IMR-90 (cell line): ENCODE measurements around the gene CLCN4. TPM values are rescaled to one million over a fixed set of nuclear protein-coding genes. Genes with fewer than 3 reads are reported as not detected.

ENCODE experiments used
- ATAC-seq: fragments of 200-7000 bp; cut with Tn5 transposase; 2 replicates; pipeline ENCODE4 v1.9.1; 2020; ENCODE audit warnings: low read depth, mild to moderate bottlenecking, moderate library complexity
- BruUV-seq: library from RNA; stranded (reverse); fragments of 400-500 nt; replicated peaks from 2 replicates; lab custom pipeline; 2021; lab: Mats Ljungman, UMichigan
- CTCF ChIA-PET: fragments of 300-600 bp; formaldehyde crosslinking; extraction: SDS; loops from one replicate; lab custom pipeline; 2021; ENCODE audit warnings: antibody characterized with exemption; lab: Yijun Ruan, JAX
- POLR2A ChIA-PET: fragments of 300-600 bp; sonication (Branson Sonifier 250); formaldehyde crosslinking; loops from one replicate; lab custom pipeline; 2022; ENCODE audit warnings: antibody characterized with exemption; ENCODE audit not compliant: unreplicated experiment; lab: Charles Lee
- DNase-seq: peaks from one replicate; pipeline ENCODE4 v3.0.0; 2013
- H2AFZ ChIP-seq: replicated peaks from 2 replicates; pipeline ENCODE3; 2013; ENCODE audit warnings: low read length, mild to moderate bottlenecking; ENCODE audit not compliant: poor library complexity
- H2AK5ac ChIP-seq: 2 replicates; pipeline ENCODE4 v1.6.1; 2013; ENCODE audit warnings: low read depth, low read length, inconsistent platforms
- H2AK9ac ChIP-seq: replicated peaks from 2 replicates; pipeline ENCODE3; 2013; ENCODE audit warnings: mild to moderate bottlenecking, low read depth, low read length, moderate library complexity; ENCODE audit not compliant: poor library complexity
- H2BK120ac ChIP-seq: 2 replicates; pipeline ENCODE4 v1.6.1; 2013; ENCODE audit warnings: low read depth, low read length, inconsistent platforms
- H2BK15ac ChIP-seq: 3 replicates; pipeline ENCODE4 v1.6.1; 2013; ENCODE audit warnings: low read depth, low read length, inconsistent platforms
- H2BK20ac ChIP-seq: 2 replicates; pipeline ENCODE4 v1.6.1; 2013; ENCODE audit warnings: low read depth, mild to moderate bottlenecking, inconsistent platforms, low read length, moderate library complexity
- H2BK5ac ChIP-seq: 2 replicates; pipeline ENCODE4 v1.6.1; 2013; ENCODE audit warnings: mild to moderate bottlenecking, low read depth, low read length, inconsistent platforms; ENCODE audit not compliant: poor library complexity, severe bottlenecking
- H3K14ac ChIP-seq: replicated peaks from 2 replicates; pipeline ENCODE4 v1.6.1; 2013; ENCODE audit warnings: low read depth, low read length, inconsistent platforms
- H3K18ac ChIP-seq: 2 replicates; pipeline ENCODE4 v1.6.1; 2013; ENCODE audit warnings: low read depth, low read length, control low read depth
- H3K23ac ChIP-seq: 2 replicates; pipeline ENCODE4 v1.6.1; 2013; ENCODE audit warnings: low read depth, low read length, inconsistent platforms
- H3K27ac ChIP-seq: 2 replicates; pipeline ENCODE4 v1.5.1; 2013; ENCODE audit warnings: mild to moderate bottlenecking, control low read depth, low read length; ENCODE audit not compliant: insufficient read depth
- H3K27me3 ChIP-seq: 2 replicates; pipeline ENCODE4 v1.6.1; 2013; ENCODE audit warnings: low read length; ENCODE audit not compliant: control insufficient read depth, insufficient read depth
- H3K36me3 ChIP-seq: 2 replicates; pipeline ENCODE4 v1.6.1; 2013; ENCODE audit warnings: low read length, mixed read lengths; ENCODE audit not compliant: control insufficient read depth, insufficient read depth
- H3K4ac ChIP-seq: 2 replicates; pipeline ENCODE4 v1.6.1; 2013; ENCODE audit warnings: low read depth, low read length, inconsistent platforms
- H3K4me1 ChIP-seq: 2 replicates; pipeline ENCODE4 v1.6.1; 2013; ENCODE audit warnings: low read length, mixed read lengths; ENCODE audit not compliant: control insufficient read depth, insufficient read depth
- H3K4me2 ChIP-seq: 2 replicates; pipeline ENCODE4 v1.6.1; 2013; ENCODE audit warnings: low read depth, mild to moderate bottlenecking, control low read depth, low read length, moderate library complexity
- H3K4me3 ChIP-seq: 2 replicates; pipeline ENCODE4 v1.5.1; 2013; ENCODE audit warnings: low read depth, mild to moderate bottlenecking, control low read depth, low read length, moderate library complexity; ENCODE audit not compliant: insufficient read depth
- H3K56ac ChIP-seq: 2 replicates; pipeline ENCODE4 v1.6.1; 2013; ENCODE audit warnings: low read length, inconsistent platforms; ENCODE audit not compliant: insufficient read depth; ENCODE audit errors: extremely low read depth
- H3K79me1 ChIP-seq, 2 experiments: 2 replicates each; pipeline ENCODE4 v1.6.1; 2013; ENCODE audit warnings: low read length in 2 of 2, inconsistent platforms in 1 of 2, low read depth in 1 of 2
- H3K9ac ChIP-seq: 2 replicates; pipeline ENCODE4 v1.6.1; 2013; ENCODE audit warnings: low read depth, low read length, control low read depth
- H3K9me1 ChIP-seq: 2 replicates; pipeline ENCODE4 v1.6.1; 2013; ENCODE audit warnings: low read length, inconsistent platforms; ENCODE audit not compliant: insufficient read depth
- H3K9me3 ChIP-seq: 2 replicates; pipeline ENCODE4 v1.6.1; 2013; ENCODE audit warnings: low read length; ENCODE audit not compliant: control insufficient read depth, insufficient read depth
- H4K20me1 ChIP-seq: 2 replicates; pipeline ENCODE4 v1.6.1; 2013; ENCODE audit warnings: low read length, inconsistent platforms; ENCODE audit not compliant: insufficient read depth
- H4K5ac ChIP-seq: 2 replicates; pipeline ENCODE4 v1.6.1; 2013; ENCODE audit warnings: mild to moderate bottlenecking, low read depth, low read length, control low read depth
- H4K8ac ChIP-seq, 2 experiments: 2 replicates each; pipeline ENCODE4 v1.6.1; 2013; ENCODE audit warnings: low read depth in 2 of 2, low read length in 2 of 2, control low read depth in 1 of 2, inconsistent platforms in 1 of 2
- H4K91ac ChIP-seq: 2 replicates; pipeline ENCODE4 v1.6.1; 2013; ENCODE audit warnings: low read depth, low read length, inconsistent platforms; ENCODE audit not compliant: insufficient read depth
- BHLHE40 ChIP-seq: fragments of 150-350 bp; IDR thresholded peaks from 2 replicates; pipeline ENCODE4 v1.6.1; 2016; ENCODE audit warnings: mild to moderate bottlenecking, low read depth, low read length
- CEBPB ChIP-seq: IDR thresholded peaks from 2 replicates; pipeline ENCODE4 v1.6.1; 2012; ENCODE audit warnings: low read depth, low read length, improper control_type of control experiment
- CHD1 ChIP-seq: IDR thresholded peaks from 2 replicates; pipeline ENCODE4 v1.6.1; 2012; ENCODE audit warnings: low read depth, low read length, improper control_type of control experiment
- FOS ChIP-seq: fragments of 150-350 bp; IDR thresholded peaks from 2 replicates; pipeline ENCODE4 v1.6.1; 2016; ENCODE audit warnings: low read depth, low read length
- MAFK ChIP-seq: IDR thresholded peaks from 2 replicates; pipeline ENCODE4 v1.6.1; 2012; ENCODE audit warnings: low read depth, low read length, improper control_type of control experiment
- MAZ ChIP-seq: IDR thresholded peaks from 2 replicates; pipeline ENCODE4 v1.6.1; 2012; ENCODE audit warnings: low read depth, mild to moderate bottlenecking, low read length, improper control_type of control experiment, moderate library complexity, borderline replicate concordance
- MXI1 ChIP-seq: IDR thresholded peaks from 2 replicates; pipeline ENCODE4 v1.6.1; 2012; ENCODE audit warnings: low read depth, mild to moderate bottlenecking, low read length, moderate library complexity, borderline replicate concordance
- RFX5 ChIP-seq: IDR thresholded peaks from 2 replicates; pipeline ENCODE4 v1.8.0; 2012; ENCODE audit warnings: low read depth, mild to moderate bottlenecking, low read length, moderate library complexity
- SMC3 ChIP-seq: fragments of 150-350 bp; IDR thresholded peaks from 2 replicates; pipeline ENCODE4 v1.6.1; 2016; ENCODE audit warnings: low read depth, mild to moderate bottlenecking, antibody characterized with exemption, low read length, moderate library complexity
- WGBS, 2 experiments: methylation state at CpG; one replicate each; pipeline versions ENCODE4 v1.1.5 to v1.1.7; 2013; ENCODE audit warnings: missing lambda C conversion rate in 2 of 2; ENCODE audit not compliant: insufficient read length in 1 of 2; ENCODE audit errors: extremely low coverage in 2 of 2; 5-methylcytosine and 5-hydroxymethylcytosine counted together
- dilution Hi-C: fragments of 300-500 bp; cut with HindIII; formaldehyde crosslinking; loops from one replicate; pipeline ENCODE4 v1.14.3; 2018; ENCODE audit warnings: low sequenced_read_pairs; ENCODE audit not compliant: unreplicated experiment
- in situ Hi-C: fragments of 300-500 bp; cut with MboI; formaldehyde crosslinking; loops from 3 replicates; pipeline ENCODE4 v1.14.3; 2019; ENCODE audit warnings: low sequenced_read_pairs, inconsistent platforms, mixed read lengths
- intact Hi-C: fragments of 100-400 bp; cut with micrococcal nuclease; formaldehyde crosslinking; loops from 2 replicates; pipeline ENCODE4 v1.10.0; 2022
- polyA plus RNA-seq, 3 experiments: library from polyadenylated mRNA; depleted of rRNA; stranded (reverse); fragments of >200 nt; gene quantifications; 2 replicates each; pipeline ENCODE4 v1.2.3, GENCODE V29; 2012; ENCODE audit warnings: low replicate concordance in 1 of 3
- total RNA-seq: library from RNA; depleted of rRNA; stranded (reverse); fragments of >200 nt; gene quantifications from 2 replicates; pipeline ENCODE4 v1.2.3, GENCODE V29; 2012
- TF ChIP-seq, protein P1 (sequence below): fragments of 150-350 bp; IDR thresholded peaks from 2 replicates; pipeline ENCODE4 v1.6.1; 2017; ENCODE audit warnings: mild to moderate bottlenecking, antibody characterized with exemption, low read length, low read depth
- TF ChIP-seq, protein P2 (sequence below): conservative IDR thresholded peaks from 2 replicates; pipeline ENCODE4 v1.5.1; 2012; ENCODE audit warnings: mild to moderate bottlenecking, low read depth, low read length, improper control_type of control experiment
- TF ChIP-seq, protein P3 (sequence below): fragments of 150-350 bp; IDR thresholded peaks from 2 replicates; pipeline ENCODE4 v1.6.1; 2016; ENCODE audit warnings: low read depth, mild to moderate bottlenecking, low read length, moderate library complexity, borderline replicate concordance

The CLCN4 gene
- total and polyA plus RNA-seq, 2 of the 4 experiments (the other 2 are of a cell fraction): 2.2 to 4.5 TPM

DNA sequence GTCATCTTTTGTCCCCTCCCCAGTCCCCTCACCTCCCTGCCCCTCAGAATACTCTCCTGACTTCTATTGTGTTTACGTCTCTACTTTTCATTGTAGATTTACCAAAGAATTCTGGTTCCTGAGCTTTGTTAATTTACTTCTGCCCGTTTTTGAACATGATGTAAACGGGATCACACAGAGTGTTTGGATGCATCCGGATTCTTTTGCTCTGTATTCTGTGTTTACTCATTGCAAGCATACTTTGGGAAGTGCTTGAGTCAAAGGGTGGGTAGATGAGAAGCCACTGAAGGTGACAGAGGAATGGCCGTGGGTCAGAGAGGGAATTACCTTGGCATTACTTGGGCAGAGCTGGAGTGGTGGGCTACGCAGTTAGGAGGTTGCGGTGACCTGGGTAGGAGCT is 18.0 kb downstream of the CLCN4 start:
- H3K9ac ChIP-seq: no peak overlapping the region
- peak overlapping the region; percentile 44 for H2AFZ ChIP-seq
- WGBS, 2 experiments: 45% methylated on average over 5 of the region's 7 CpGs; no CpG with 5 or more reads in 1 of the 2 experiments
- H3K56ac ChIP-seq: 0 out of 2 replicates have a peak overlapping the region, but pooled peaks have one; percentile 13
- H3K4me1 ChIP-seq: peaks cover 17% of the 10 kb centered on the region
- peak overlapping the region; percentile 90 for H2AK5ac ChIP-seq
- in situ Hi-C loops: loop anchor here (25.0 kb wide), 1 partner anchor 1587 kb away; the partner anchor contains the start of gene MSL3
- peak overlapping the region; percentile 14 for H3K18ac ChIP-seq
- H3K4me2 ChIP-seq: peak overlapping the region; percentile 21
- TF ChIP-seq FOS (no peak), SMC3 (no peak), CHD1 (no peak), RFX5 (no peak), MAFK (no peak), MXI1 (no peak), BHLHE40 (no peak), CEBPB (no peak), MAZ (no peak)
- TF ChIP-seq, protein P1, sequence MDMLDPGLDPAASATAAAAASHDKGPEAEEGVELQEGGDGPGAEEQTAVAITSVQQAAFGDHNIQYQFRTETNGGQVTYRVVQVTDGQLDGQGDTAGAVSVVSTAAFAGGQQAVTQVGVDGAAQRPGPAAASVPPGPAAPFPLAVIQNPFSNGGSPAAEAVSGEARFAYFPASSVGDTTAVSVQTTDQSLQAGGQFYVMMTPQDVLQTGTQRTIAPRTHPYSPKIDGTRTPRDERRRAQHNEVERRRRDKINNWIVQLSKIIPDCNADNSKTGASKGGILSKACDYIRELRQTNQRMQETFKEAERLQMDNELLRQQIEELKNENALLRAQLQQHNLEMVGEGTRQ: no peak
- TF ChIP-seq, protein P2, sequence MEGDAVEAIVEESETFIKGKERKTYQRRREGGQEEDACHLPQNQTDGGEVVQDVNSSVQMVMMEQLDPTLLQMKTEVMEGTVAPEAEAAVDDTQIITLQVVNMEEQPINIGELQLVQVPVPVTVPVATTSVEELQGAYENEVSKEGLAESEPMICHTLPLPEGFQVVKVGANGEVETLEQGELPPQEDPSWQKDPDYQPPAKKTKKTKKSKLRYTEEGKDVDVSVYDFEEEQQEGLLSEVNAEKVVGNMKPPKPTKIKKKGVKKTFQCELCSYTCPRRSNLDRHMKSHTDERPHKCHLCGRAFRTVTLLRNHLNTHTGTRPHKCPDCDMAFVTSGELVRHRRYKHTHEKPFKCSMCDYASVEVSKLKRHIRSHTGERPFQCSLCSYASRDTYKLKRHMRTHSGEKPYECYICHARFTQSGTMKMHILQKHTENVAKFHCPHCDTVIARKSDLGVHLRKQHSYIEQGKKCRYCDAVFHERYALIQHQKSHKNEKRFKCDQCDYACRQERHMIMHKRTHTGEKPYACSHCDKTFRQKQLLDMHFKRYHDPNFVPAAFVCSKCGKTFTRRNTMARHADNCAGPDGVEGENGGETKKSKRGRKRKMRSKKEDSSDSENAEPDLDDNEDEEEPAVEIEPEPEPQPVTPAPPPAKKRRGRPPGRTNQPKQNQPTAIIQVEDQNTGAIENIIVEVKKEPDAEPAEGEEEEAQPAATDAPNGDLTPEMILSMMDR: no peak
- TF ChIP-seq, protein P3, sequence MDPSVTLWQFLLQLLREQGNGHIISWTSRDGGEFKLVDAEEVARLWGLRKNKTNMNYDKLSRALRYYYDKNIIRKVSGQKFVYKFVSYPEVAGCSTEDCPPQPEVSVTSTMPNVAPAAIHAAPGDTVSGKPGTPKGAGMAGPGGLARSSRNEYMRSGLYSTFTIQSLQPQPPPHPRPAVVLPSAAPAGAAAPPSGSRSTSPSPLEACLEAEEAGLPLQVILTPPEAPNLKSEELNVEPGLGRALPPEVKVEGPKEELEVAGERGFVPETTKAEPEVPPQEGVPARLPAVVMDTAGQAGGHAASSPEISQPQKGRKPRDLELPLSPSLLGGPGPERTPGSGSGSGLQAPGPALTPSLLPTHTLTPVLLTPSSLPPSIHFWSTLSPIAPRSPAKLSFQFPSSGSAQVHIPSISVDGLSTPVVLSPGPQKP: no peak
- DNase-seq (peak; percentile 38), ATAC-seq (peak; percentile 52)
- H4K91ac ChIP-seq: peak overlapping the region; percentile 75
- H3K4ac ChIP-seq: peak overlapping the region; percentile 85
- no peak overlapping the region for H4K5ac ChIP-seq
- 0 out of 4 replicates have a peak, but pooled peaks cover 0 to 5% of the 10 kb centered on the region in 2 experiments for H3K79me1 ChIP-seq
- peak overlapping the region; percentile 26; the same call in 1 of the 2 replicates for H3K14ac ChIP-seq
- no peaks in the 10 kb centered on the region for H3K27me3 ChIP-seq
- ChIA-PET POLR2A (no interaction called here), CTCF (interaction anchor here (1.2 kb wide), 1 partner anchor 55 kb away, joined by 4 read pairs; no protein-coding TSS in a partner anchor)
- peak overlapping the region; percentile 68 for H3K23ac ChIP-seq
- dilution Hi-C loops: loop anchor here (25.0 kb wide), 1 partner anchor 962 kb away; no protein-coding TSS in a partner anchor
- peak overlapping the region; percentile 74; the same call in 2 of the 3 replicates for H2BK15ac ChIP-seq
- H3K27ac ChIP-seq: peak overlapping the region; percentile 25
- intact Hi-C loops: no loop called here
- peak overlapping the region in 1 of 2 experiments; percentile 79; a peak in 2 of 4 replicates for H4K8ac ChIP-seq
- H3K4me3 ChIP-seq: no peak overlapping the region
- peak overlapping the region; percentile 15 for H2AK9ac ChIP-seq
- H3K36me3 ChIP-seq: no peaks in the 10 kb centered on the region
- peak overlapping the region; percentile 65 for H2BK5ac ChIP-seq
- peak overlapping the region; percentile 81 for H2BK20ac ChIP-seq
- no TSS peak for BruUV-seq
- peaks cover 5% of the 10 kb centered on the region; the same call in 1 of the 2 replicates for H4K20me1 ChIP-seq
- peaks cover 2% of the 10 kb centered on the region; the same call in 1 of the 2 replicates for H3K9me1 ChIP-seq
- H2BK120ac ChIP-seq: peak overlapping the region; percentile 79
- H3K9me3 ChIP-seq: no peaks in the 10 kb centered on the region
